OCI-LY3 (cell line): ENCODE data around the gene LRP1B.

Experiments used
- H2AFZ ChIP-seq: fragments of 200-600, 300-600 bp; shearing (Covaris generic); 2 replicates; pipeline ENCODE4 v1.6.0; 2014; ENCODE audit warnings: antibody characterized with exemption, low read depth, low read length
- H3K27ac ChIP-seq: fragments of 200-600, 300-600 bp; sonication (generic); 2 replicates; pipeline ENCODE4 v1.5.1; 2014; ENCODE audit warnings: mild to moderate bottlenecking, low read length, moderate library complexity, mixed read lengths
- H3K27me3 ChIP-seq: fragments of 200-600, 300-600 bp; sonication (generic); 2 replicates; pipeline ENCODE4 v1.6.1; 2014; ENCODE audit warnings: low read depth, low read length, mixed read lengths
- H3K36me3 ChIP-seq: fragments of 200-600, 300-600 bp; sonication (generic); replicated peaks from 2 replicates; pipeline ENCODE3; 2014; ENCODE audit warnings: low read depth, low read length, mixed read lengths
- H3K4me1 ChIP-seq: fragments of 300-600, 200-600 bp; sonication (generic); 2 replicates; pipeline ENCODE4 v1.6.1; 2014; ENCODE audit warnings: low read length, mixed read lengths
- H3K4me2 ChIP-seq: fragments of 200-600, 300-600 bp; sonication (generic); 2 replicates; pipeline ENCODE4 v1.6.1; 2014; ENCODE audit warnings: low read length, mixed read lengths
- H3K4me3 ChIP-seq: fragments of 300-600, 200-600 bp; sonication (generic); 2 replicates; pipeline ENCODE4 v1.5.1; 2014; ENCODE audit warnings: antibody characterized with exemption, mild to moderate bottlenecking, low read length, moderate library complexity
- H3K79me2 ChIP-seq: fragments of 300-600, 200-600 bp; shearing (Covaris generic); 2 replicates; pipeline ENCODE4 v1.6.1; 2014; ENCODE audit warnings: mild to moderate bottlenecking, low read length, mixed read lengths
- H3K9ac ChIP-seq: fragments of 300-600, 200-600 bp; shearing (Covaris generic); 2 replicates; pipeline ENCODE4 v1.6.0; 2014; ENCODE audit warnings: mild to moderate bottlenecking, low read length, moderate library complexity
- H3K9me3 ChIP-seq: fragments of 200-600, 300-600 bp; shearing (Covaris generic); 2 replicates; pipeline ENCODE4 v1.6.1; 2014; ENCODE audit warnings: low read length, mixed read lengths; ENCODE audit not compliant: insufficient read depth
- H4K20me1 ChIP-seq: fragments of 200-600, 300-600 bp; sonication (generic); 2 replicates; pipeline ENCODE4 v1.6.1; 2016; ENCODE audit warnings: low read length, mixed read lengths; ENCODE audit not compliant: insufficient read depth
- CTCF ChIP-seq: fragments of 200-600, 300-600 bp; sonication (generic); IDR thresholded peaks from 2 replicates; pipeline ENCODE4 v1.5.1; 2014; ENCODE audit warnings: antibody characterized with exemption, low read length, low read depth
- EZH2phosphoT487 ChIP-seq: fragments of 200-600 bp; shearing (Covaris generic); IDR thresholded peaks from 2 replicates; pipeline ENCODE4 v1.6.1; 2018; ENCODE audit warnings: antibody characterized with exemption, mixed run types, low read depth

Gene LRP1B

DNA sequence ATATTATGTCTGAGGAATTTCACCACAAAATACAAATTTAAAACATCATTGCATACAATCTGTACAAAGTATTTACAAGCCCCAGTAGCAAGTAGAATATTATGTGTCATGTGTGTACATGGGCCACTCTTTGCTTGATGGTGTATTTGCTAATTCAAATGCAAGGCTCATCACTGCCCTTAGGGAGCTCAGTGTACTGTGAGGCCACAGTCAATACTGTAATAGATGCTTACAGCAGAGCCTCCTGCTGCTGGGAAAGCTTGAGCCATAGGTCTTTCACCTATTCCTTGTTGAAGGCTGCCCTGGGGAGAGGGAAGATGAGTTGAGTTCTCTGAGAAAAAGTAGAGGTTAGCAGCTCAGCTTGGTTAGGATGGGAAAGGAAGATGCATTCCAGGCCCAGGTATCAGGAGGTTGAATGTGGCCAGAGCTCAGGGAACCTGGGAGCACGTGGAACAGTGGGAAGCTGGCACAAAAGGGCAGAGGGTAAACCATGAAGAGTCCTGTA, 189.6 kb downstream of the LRP1B start:
- Histone ChIP-seq H3K4me1 (no peaks in the 10 kb centered on the region), H3K36me3 (no peaks in the 10 kb centered on the region), H4K20me1 (no peaks in the 10 kb centered on the region), H3K4me3 (no peak overlapping the region), H3K27ac (no peak overlapping the region), H3K27me3 (no peaks in the 10 kb centered on the region), H3K9ac (no peak overlapping the region), H3K9me3 (no peaks in the 10 kb centered on the region), H3K79me2 (no peaks in the 10 kb centered on the region), H3K4me2 (no peak overlapping the region), H2AFZ (no peak overlapping the region)
- TF ChIP-seq EZH2phosphoT487 (no peak), CTCF (no peak)

- Histone ChIP-seq H3K36me3 (no peaks in the 10 kb centered on the region), H4K20me1 (no peaks in the 10 kb centered on the region), H3K79me2 (no peaks in the 10 kb centered on the region)
Measured at GRCh38 chr2:141940709-141941108, 190.1 kb downstream of the LRP1B start.

DNA sequence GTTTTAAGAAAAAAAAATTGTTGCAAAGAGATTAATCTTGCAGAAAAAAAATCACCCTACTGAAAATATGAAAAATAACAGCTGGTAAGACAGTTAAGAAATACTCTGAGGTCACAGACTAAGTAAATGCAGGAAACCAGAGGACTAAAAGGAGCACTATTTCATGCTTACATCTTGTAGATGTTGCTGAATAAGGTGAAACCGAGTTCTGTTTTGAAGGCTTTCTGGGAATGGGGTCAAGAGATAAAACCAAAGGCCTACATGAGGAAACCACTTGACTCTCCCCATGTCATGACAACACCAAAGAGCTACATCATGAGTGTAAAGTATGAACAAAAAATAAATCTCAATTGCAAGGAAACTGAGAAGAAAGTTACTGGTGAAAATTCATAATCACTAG, 197.6 kb downstream of the LRP1B start:
- Histone ChIP-seq H3K27me3 (no peaks in the 10 kb centered on the region), H3K9ac (no peak overlapping the region), H2AFZ (no peak overlapping the region), H3K4me1 (no peaks in the 10 kb centered on the region), H3K9me3 (no peaks in the 10 kb centered on the region), H3K4me2 (no peak overlapping the region), H3K4me3 (no peak overlapping the region), H3K36me3 (no peaks in the 10 kb centered on the region), H3K27ac (no peak overlapping the region), H3K79me2 (no peaks in the 10 kb centered on the region), H4K20me1 (no peaks in the 10 kb centered on the region)
- TF ChIP-seq EZH2phosphoT487 (no peak), CTCF (no peak)

More at GRCh38 chr2:141940709-141941108, 190.1 kb downstream of the LRP1B start:
- TF ChIP-seq CTCF (no peak), EZH2phosphoT487 (no peak)
- Histone ChIP-seq H3K4me1 (no peaks in the 10 kb centered on the region), H3K27ac (no peak overlapping the region), H3K9me3 (no peaks in the 10 kb centered on the region), H3K9ac (no peak overlapping the region), H2AFZ (no peak overlapping the region), H3K27me3 (no peaks in the 10 kb centered on the region), H3K4me2 (no peak overlapping the region), H3K4me3 (no peak overlapping the region)

GRCh38 chr2:141932261-141932660, 198.6 kb downstream of the LRP1B start:
- Histone ChIP-seq H3K9ac (no peak overlapping the region), H3K36me3 (no peaks in the 10 kb centered on the region)

More at GRCh38 chr2:141932261-141932660, 198.6 kb downstream of the LRP1B start:
- TF ChIP-seq CTCF, result no peak
- no peak for TF ChIP-seq EZH2phosphoT487
- H3K27ac ChIP-seq, result no peak overlapping the region
- H3K4me1 ChIP-seq, result no peaks in the 10 kb centered on the region
- H2AFZ ChIP-seq, result no peak overlapping the region
- no peaks in the 10 kb centered on the region for H3K79me2 ChIP-seq
- H4K20me1 ChIP-seq, result no peaks in the 10 kb centered on the region
- no peaks in the 10 kb centered on the region for H3K27me3 ChIP-seq
- no peak overlapping the region for H3K4me2 ChIP-seq
- H3K9me3 ChIP-seq, result no peaks in the 10 kb centered on the region
- H3K4me3 ChIP-seq, result no peak overlapping the region
